T-helper 17 cell (primary cell): ENCODE measurements around the gene GLS. TPM values are rescaled to one million over a fixed set of nuclear protein-coding genes. Genes with fewer than 3 reads are reported as not detected.
A peak's percentile ranks its signal among the peaks of the same experiment; 100 is the strongest.
"Not testable (repeated sequence)": the region's sequence is repeated elsewhere in the genome, so short reads cannot be mapped to it uniquely, and the experiment has no call there.

ENCODE experiments used
- ATAC-seq: fragments of 150-1000 bp; cut with Tn5 transposase; 2 replicates; pipeline ENCODE4 v1.10.0; 2021; ENCODE audit warnings: mild to moderate bottlenecking, moderate library complexity
- DNase-seq, 3 donors: peaks; one replicate each; pipeline versions ENCODE4 v3.0.0 to v3.0.0-alpha.2; 2020 to 2021
- H3K9me3 ChIP-seq: one replicate; pipeline ENCODE4 v1.7.0; 2013; ENCODE audit warnings: low read length, mild to moderate bottlenecking; ENCODE audit not compliant: control insufficient read depth, poor library complexity, severe bottlenecking
- H3K27ac Mint-ChIP-seq: one replicate; pipeline ENCODE4 v1.8.0; 2022; ENCODE audit warnings: mild to moderate bottlenecking, moderate library complexity, mixed read lengths
- H3K27me3 Mint-ChIP-seq: one replicate; pipeline ENCODE4 v1.8.0; 2022; ENCODE audit warnings: mixed read lengths
- H3K36me3 Mint-ChIP-seq: one replicate; pipeline ENCODE4 v1.8.0; 2022; ENCODE audit warnings: low read depth, mixed read lengths
- H3K4me1 Mint-ChIP-seq: one replicate; pipeline ENCODE4 v1.8.0; 2022; ENCODE audit warnings: mild to moderate bottlenecking, mixed read lengths
- H3K4me3 Mint-ChIP-seq: one replicate; pipeline ENCODE4 v1.8.0; 2022; ENCODE audit warnings: mild to moderate bottlenecking, moderate library complexity, mixed read lengths
- total RNA-seq, 4 donors: library from RNA in 2 of 4; stranded (reverse) in 2 of 4; gene quantifications; one replicate each; pipeline ENCODE4 v1.2.3 and lab custom pipeline; 2022 to 2026

GLS gene
- total RNA-seq, 2 donors from 2014 or later, result 264 to 292 TPM

GRCh38 chr2:190986221-190986953 lies 105.8 kb downstream of the GLS start:
- peaks cover 7% of the 10 kb centered on the region for H3K36me3 Mint-ChIP-seq
- ATAC-seq, result no peak
- H3K9me3 ChIP-seq, result no peaks in the 10 kb centered on the region
- H3K27me3 Mint-ChIP-seq, result no peaks in the 10 kb centered on the region
- no peak overlapping the region for H3K4me3 Mint-ChIP-seq
- H3K4me1 Mint-ChIP-seq, result peaks cover 5% of the 10 kb centered on the region
- H3K27ac Mint-ChIP-seq, result peak overlapping the region; percentile 47
- no peak for DNase-seq

GRCh38 chr2:190987116-190987515 lies 106.5 kb downstream of the GLS start:
- Mint-ChIP-seq H3K4me3 (no peak overlapping the region), H3K27ac (peak overlapping the region; percentile 47), H3K4me1 (peaks cover 3% of the 10 kb centered on the region), H3K27me3 (no peaks in the 10 kb centered on the region), H3K36me3 (peaks cover 4% of the 10 kb centered on the region)
- DNase-seq (no peak), ATAC-seq (no peak)
- H3K9me3 ChIP-seq, result no peaks in the 10 kb centered on the region

GRCh38 chr2:190987938-190988337 lies 107.3 kb downstream of the GLS start:
- no peaks in the 10 kb centered on the region for H3K9me3 ChIP-seq
- Mint-ChIP-seq H3K27ac (peak overlapping the region; percentile 47), H3K36me3 (peaks cover 2% of the 10 kb centered on the region), H3K4me3 (no peak overlapping the region), H3K27me3 (no peaks in the 10 kb centered on the region), H3K4me1 (peaks cover 3% of the 10 kb centered on the region)
- ATAC-seq (no peak), DNase-seq (no peak)

GRCh38 chr2:190988910-190989309 lies 108.3 kb downstream of the GLS start:
- DNase-seq (no peak), ATAC-seq (no peak)
- Mint-ChIP-seq H3K27me3 (no peaks in the 10 kb centered on the region), H3K27ac (peak overlapping the region; percentile 54), H3K4me3 (no peak overlapping the region), H3K4me1 (peaks cover 7% of the 10 kb centered on the region), H3K36me3 (peaks cover 5% of the 10 kb centered on the region)
- H3K9me3 ChIP-seq, result no peaks in the 10 kb centered on the region

- ATAC-seq (no peak), DNase-seq (no peak)
- no peaks in the 10 kb centered on the region for H3K9me3 ChIP-seq
- H3K36me3 Mint-ChIP-seq, result peaks cover 13% of the 10 kb centered on the region
- H3K4me3 Mint-ChIP-seq, result no peak overlapping the region
- H3K27ac Mint-ChIP-seq, result peak overlapping the region; percentile 54
- H3K4me1 Mint-ChIP-seq, result peaks cover 11% of the 10 kb centered on the region
- H3K27me3 Mint-ChIP-seq, result no peaks in the 10 kb centered on the region
Observed at GRCh38 chr2:190990132-190990531, 109.5 kb downstream of the GLS start.

- ATAC-seq, result no peak
- Mint-ChIP-seq H3K4me1 (peaks cover 27% of the 10 kb centered on the region), H3K27ac (peak overlapping the region; percentile 82), H3K36me3 (peaks cover 24% of the 10 kb centered on the region), H3K27me3 (no peaks in the 10 kb centered on the region), H3K4me3 (no peak overlapping the region)
- no peaks in the 10 kb centered on the region for H3K9me3 ChIP-seq
- no peak for DNase-seq
Observed at GRCh38 chr2:190993292-190993643, 112.6 kb downstream of the GLS start.

- Mint-ChIP-seq H3K27ac (peak overlapping the region; percentile 82), H3K27me3 (no peaks in the 10 kb centered on the region), H3K36me3 (peaks cover 24% of the 10 kb centered on the region), H3K4me1 (peaks cover 27% of the 10 kb centered on the region), H3K4me3 (no peak overlapping the region)
- no peaks in the 10 kb centered on the region for H3K9me3 ChIP-seq
- DNase-seq (no peak), ATAC-seq (no peak)
Observed at GRCh38 chr2:190994148-190994547, 113.5 kb downstream of the GLS start.

- not testable (repeated sequence) for H3K4me3 Mint-ChIP-seq, ATAC-seq, DNase-seq, H3K27me3 Mint-ChIP-seq, H3K9me3 ChIP-seq
- Mint-ChIP-seq H3K36me3 (peaks cover 24% of the 10 kb centered on the region), H3K4me1 (peaks cover 30% of the 10 kb centered on the region), H3K27ac (peak overlapping the region; percentile 84)
Observed at GRCh38 chr2:190995315-190995714, 114.7 kb downstream of the GLS start.

- Mint-ChIP-seq H3K4me3 (no peak overlapping the region), H3K36me3 (peaks cover 27% of the 10 kb centered on the region), H3K27ac (peak overlapping the region; percentile 84), H3K27me3 (no peaks in the 10 kb centered on the region), H3K4me1 (peaks cover 36% of the 10 kb centered on the region)
- DNase-seq (no peak), ATAC-seq (peak; percentile 87)
- no peaks in the 10 kb centered on the region for H3K9me3 ChIP-seq
Observed at GRCh38 chr2:190996338-190996946, 115.8 kb downstream of the GLS start.

GRCh38 chr2:190996947-190997346 lies 116.3 kb downstream of the GLS start:
- peak overlapping the region; percentile 84 for H3K27ac Mint-ChIP-seq
- peaks cover 38% of the 10 kb centered on the region for H3K4me1 Mint-ChIP-seq
- ATAC-seq (peak; percentile 26), DNase-seq (no peak)
- H3K4me3 Mint-ChIP-seq, result no peak overlapping the region
- no peaks in the 10 kb centered on the region for H3K27me3 Mint-ChIP-seq
- H3K36me3 Mint-ChIP-seq, result peaks cover 27% of the 10 kb centered on the region
- no peaks in the 10 kb centered on the region for H3K9me3 ChIP-seq

- no peaks in the 10 kb centered on the region for H3K9me3 ChIP-seq
- H3K4me1 Mint-ChIP-seq, result peaks cover 42% of the 10 kb centered on the region
- no peaks in the 10 kb centered on the region for H3K27me3 Mint-ChIP-seq
- H3K4me3 Mint-ChIP-seq, result no peak overlapping the region
- peak overlapping the region; percentile 81 for H3K27ac Mint-ChIP-seq
- no peak for ATAC-seq
- DNase-seq, result no peak
- H3K36me3 Mint-ChIP-seq, result peaks cover 27% of the 10 kb centered on the region
Observed at GRCh38 chr2:190997526-190998113, 117.0 kb downstream of the GLS start.

GRCh38 chr2:190999058-190999457 lies 118.4 kb downstream of the GLS start:
- ATAC-seq (peak; percentile 18), DNase-seq (no peak)
- H3K27me3 Mint-ChIP-seq, result no peaks in the 10 kb centered on the region
- H3K4me1 Mint-ChIP-seq, result peaks cover 40% of the 10 kb centered on the region
- peaks cover 25% of the 10 kb centered on the region for H3K36me3 Mint-ChIP-seq
- H3K27ac Mint-ChIP-seq, result peak overlapping the region; percentile 72
- H3K9me3 ChIP-seq, result no peaks in the 10 kb centered on the region
- H3K4me3 Mint-ChIP-seq, result no peak overlapping the region

GRCh38 chr2:190999949-191000665 lies 119.5 kb downstream of the GLS start:
- H3K4me1 Mint-ChIP-seq, result peaks cover 37% of the 10 kb centered on the region
- H3K4me3 Mint-ChIP-seq, result no peak overlapping the region

More at GRCh38 chr2:190999949-191000665, 119.5 kb downstream of the GLS start:
- ATAC-seq, result no peak
- peaks cover 22% of the 10 kb centered on the region for H3K36me3 Mint-ChIP-seq
- peak overlapping the region; percentile 72 for H3K27ac Mint-ChIP-seq
- no peak for DNase-seq
- no peaks in the 10 kb centered on the region for H3K9me3 ChIP-seq
- H3K27me3 Mint-ChIP-seq, result no peaks in the 10 kb centered on the region
